HPDE6-E6E7 (cell line): ENCODE measurements around the gene BLOC1S3.

Experiments used
- DNase-seq: peaks from one replicate; pipeline ENCODE4 v3.0.0; 2011; ENCODE audit warnings: missing footprints; ENCODE audit errors: extremely low spot score

The BLOC1S3 gene

DNA sequence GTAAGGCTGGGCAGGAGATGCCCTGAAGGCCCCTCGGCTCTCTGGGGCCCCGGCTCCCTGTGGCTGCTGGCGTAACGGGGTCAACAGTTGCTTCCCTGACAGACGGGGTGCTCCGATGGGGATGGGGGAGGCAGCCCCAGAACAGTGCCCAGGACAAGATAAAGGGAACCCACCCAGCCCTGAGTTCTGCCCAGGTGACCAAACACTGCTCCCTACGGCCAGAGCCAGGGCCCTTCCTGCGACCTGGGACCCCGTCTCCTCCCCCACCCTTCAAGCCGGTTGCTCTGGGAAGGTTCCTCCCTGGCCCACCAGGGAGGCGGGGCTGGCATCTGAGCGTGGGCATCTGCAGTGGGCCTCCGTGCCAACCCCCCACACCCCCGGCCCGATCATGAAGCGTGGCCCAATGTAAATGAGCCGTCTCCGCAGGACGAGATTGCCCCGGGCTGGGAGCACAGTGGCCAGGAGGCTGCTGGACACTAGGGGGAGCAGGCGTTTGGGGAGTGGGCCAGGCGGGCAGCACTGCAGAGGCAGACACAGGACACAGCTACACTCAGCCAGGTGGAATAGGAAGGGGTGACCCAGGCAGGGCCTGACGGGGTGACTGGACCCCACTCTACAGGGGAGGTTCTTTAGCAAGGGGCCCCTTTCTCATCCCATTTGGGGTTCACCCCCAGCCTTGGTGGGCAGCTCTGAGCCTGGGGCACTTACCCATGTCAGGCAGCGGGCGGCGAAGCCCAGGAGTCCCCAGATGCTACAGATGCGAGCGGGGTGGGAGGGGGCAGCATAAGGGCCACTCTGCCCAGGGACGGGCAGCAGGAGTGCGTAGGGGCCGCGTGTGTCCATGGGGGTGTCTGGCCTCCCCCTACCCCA is 16.6 kb upstream of the BLOC1S3 start:
- no peak for DNase-seq

GRCh38 chr19:45162608-45163143 is 15.9 kb upstream of the BLOC1S3 start:
- no peak for DNase-seq

GRCh38 chr19:45163156-45163555 is 15.4 kb upstream of the BLOC1S3 start:
- no peak for DNase-seq

DNA sequence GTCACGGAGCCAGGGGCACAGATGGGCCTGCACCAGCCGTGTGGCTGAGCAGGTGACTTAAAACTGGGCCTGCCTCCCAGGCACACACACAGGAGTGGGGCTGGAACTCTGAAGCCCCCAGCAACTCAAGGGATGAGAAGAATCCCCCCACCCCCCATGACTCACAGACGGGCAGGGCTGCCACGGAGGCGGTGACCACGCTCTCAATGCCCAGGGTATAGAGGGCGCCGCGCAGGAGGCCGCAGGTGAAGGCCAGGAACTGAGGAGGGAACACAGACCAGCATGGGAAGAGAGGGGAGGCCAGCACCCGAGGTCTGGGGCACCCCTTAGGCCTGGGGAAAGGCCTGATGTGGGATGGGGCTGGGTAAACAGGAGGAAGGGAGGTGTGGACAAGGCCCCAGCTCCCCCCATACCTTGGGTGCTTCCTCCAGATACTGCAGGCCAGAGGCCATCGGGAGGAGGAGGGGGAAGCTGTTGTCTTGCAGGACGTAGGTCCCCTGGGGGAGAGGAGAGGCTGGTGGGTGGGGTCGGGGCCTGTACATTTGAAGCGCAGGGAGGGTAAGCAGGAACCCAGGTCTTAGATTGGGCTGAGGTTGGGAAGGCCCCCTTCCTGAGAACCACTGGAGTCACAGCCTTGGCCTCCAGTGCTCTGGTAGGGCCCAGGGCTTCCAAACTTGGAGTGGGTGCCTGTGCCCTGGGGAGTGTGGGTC is 14.7 kb upstream of the BLOC1S3 start:
- no peak for DNase-seq

- no peak for DNase-seq
These were observed 13.8 kb upstream of the BLOC1S3 start for GRCh38 chr19:45164577-45165335.

DNA sequence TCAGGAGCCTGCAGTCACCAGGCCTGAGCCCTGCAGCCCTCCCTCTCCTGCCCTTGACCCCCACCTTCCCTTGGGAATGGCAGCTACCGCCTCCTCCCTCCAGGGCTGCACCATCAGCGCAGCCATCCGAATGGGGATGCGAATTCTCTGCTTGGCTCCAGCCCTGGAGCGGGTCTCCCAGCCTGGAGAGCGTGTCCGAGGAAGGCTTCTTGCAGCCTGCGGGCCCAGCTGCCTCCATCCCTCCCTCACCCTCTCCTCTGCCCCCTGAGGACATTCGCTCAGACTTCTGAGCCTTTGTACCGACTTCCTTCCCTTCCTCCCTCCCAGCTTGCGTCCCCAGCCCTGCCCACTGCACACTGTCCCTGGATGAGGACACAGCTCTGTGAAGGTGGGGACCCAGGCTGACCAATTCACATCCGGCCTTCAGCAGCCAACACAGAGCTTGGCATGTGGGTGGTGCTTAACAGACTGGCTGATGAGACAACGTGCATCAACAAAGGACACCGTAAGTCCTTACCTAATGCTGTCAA is 11.8 kb upstream of the BLOC1S3 start:
- no peak for DNase-seq

DNA sequence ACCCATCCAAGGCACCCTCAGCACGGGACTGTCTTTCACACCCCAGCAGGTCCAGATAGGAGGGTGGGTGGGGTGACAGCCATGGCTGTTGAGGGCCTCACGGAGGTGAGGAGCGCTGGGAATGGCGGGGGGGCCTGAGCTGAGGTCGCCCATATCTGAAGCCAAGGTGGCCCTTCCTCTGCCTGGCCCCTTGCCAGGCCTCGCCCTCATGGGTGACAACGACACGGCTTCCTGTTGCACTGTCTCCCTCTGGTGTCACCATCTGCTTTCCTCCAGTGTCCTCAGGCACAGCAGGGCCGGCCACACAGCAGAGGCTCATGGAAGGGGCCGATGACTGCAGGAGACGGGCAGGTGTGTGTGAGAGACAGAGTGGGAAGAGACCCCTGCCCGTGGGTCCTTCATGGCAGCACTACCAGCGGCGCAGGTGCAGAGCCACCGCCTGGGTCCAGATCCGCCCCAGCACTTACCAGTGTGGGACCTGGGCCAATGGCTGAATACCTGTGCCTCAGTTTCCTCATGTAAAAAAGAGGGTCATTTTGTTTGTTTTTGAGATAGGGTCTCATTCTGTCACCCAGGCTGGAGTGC is 9.7 kb upstream of the BLOC1S3 start:
- no peak for DNase-seq

DNA sequence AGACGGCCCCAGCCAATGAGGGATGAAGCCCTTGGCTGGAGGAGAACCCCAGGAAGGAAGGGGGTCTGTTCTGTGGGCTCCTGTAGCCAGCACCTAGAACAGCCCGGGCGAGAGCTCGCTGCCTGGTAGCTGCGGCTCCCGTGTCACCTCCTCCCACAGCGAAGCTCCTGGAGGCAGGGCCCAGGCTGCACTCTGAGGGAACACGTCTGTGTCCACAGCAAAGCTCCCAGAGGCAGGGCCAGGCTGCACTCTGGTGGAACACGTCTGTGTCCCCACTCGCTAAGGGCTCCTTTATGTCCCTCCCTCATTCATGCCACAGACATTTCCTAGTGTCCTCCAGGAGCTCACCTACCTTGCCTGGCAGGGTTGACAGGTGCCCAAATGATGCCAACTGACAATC is 9.0 kb upstream of the BLOC1S3 start:
- DNase-seq: no peak

DNA sequence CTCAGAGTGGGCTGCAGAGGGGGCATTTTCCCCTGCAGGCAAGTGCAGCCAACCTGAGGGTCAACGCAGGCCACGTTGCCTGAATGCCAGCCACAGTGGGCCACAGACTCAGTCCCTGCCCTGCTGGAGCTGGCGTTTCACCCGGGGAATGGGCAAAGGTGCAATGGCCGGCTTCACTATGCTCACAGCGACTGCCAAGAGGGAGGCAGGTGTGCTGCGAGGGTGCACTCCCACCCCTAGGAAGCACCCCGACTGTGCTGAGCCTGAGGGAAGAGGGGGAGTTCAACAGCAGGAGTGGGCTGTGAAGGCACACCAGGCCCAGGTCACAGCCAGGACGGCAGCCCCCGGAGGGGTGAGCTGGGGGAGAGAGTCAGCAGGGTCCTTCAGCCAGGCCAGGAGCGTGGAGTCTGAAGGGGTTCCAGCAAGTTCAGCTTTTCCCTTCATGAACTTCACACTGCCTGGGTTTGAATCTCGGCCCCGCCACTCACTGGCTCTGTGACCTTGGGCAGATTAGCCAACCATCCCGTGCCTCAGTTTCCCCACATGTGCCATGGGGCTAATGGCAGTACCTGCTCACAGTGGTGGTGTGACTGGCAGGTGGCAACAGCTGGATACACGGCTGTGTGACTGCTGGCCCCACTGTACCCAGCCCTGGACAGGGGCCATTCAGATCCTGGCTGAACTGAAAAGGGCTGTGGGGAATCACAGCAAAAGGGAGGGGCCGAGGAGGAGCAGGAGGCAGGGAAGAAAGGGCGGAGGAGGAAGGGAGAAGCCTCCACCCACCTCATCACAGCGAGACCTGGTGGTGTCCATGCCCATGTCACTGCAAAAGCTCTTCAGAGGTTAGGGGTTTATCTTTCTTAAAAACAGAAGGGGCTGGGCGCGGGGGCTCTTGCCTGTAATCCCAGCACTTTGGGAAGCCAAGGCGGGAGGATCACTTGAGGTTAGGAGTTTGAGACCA is 8.2 kb upstream of the BLOC1S3 start:
- no peak for DNase-seq

DNA sequence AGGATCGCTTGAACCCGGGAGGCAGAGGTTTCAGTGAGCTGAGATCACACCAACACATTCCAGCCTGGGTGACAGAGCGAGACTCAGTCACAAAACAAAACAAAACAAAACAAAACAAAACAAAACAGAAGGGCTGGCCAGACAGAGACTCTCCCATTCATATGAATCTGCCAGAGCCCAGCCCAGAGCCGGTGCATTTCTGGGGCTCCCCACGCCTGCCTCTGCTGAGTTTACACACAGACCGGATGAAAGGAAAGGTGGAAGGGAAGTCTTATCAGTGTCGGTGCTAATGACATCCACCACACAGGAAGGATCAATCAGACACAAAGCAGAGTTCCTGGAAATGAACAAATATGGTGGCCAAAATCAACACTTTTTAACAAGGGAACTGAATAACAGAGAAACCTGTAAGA is 7.4 kb upstream of the BLOC1S3 start:
- no peak for DNase-seq

DNA sequence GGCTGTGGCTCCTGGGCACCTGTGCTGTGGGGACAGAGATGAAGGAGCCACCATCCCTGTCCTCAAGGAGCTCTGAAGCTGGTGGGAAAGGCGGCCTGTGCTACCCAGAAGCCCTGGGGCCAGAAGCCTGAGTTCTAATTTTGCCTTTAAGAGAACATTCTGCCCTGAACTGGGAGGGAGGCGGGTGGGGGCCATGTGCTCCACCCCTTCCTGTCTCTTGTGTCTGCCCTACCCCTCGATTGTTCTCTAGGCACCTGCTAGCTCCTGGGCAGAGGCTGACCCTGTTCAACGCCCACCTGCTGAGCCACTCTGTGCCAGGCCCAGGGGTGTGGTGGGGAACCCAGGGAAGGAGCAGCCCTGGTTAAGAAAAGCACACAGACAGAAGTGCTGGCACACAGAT is 6.4 kb upstream of the BLOC1S3 start:
- no peak for DNase-seq

DNA sequence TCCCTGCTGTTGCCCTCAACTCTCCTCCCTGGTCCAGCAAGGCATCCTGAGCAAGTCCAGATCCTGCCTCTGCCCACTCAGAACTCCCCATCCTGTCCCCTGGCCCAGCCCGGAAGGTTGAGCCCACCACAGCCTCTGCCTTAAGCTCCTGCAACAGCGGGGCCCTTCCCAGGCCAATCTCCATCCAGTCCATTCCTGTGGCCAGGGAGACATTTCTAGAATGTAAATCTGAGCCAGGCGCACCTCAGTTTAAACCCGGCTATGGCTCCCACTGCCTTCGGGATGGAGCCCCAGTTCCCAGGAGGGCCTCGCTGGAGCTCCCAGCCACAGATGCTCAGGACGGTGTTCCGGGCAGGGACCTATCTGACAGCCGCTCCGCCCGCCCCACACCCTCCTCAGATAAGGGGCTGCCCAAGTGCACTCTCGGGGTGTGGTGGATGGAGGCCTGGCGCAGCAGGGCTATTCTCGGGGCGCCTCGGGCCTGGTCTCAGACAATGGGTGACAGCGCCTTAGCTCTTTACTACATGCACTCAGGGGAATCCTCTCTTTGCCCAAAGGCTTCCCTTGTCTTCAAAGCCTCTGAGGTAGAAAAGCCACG is 5.9 kb upstream of the BLOC1S3 start:
- DNase-seq: no peak

GRCh38 chr19:45173816-45174215 is 4.8 kb upstream of the BLOC1S3 start:
- DNase-seq: no peak

DNA sequence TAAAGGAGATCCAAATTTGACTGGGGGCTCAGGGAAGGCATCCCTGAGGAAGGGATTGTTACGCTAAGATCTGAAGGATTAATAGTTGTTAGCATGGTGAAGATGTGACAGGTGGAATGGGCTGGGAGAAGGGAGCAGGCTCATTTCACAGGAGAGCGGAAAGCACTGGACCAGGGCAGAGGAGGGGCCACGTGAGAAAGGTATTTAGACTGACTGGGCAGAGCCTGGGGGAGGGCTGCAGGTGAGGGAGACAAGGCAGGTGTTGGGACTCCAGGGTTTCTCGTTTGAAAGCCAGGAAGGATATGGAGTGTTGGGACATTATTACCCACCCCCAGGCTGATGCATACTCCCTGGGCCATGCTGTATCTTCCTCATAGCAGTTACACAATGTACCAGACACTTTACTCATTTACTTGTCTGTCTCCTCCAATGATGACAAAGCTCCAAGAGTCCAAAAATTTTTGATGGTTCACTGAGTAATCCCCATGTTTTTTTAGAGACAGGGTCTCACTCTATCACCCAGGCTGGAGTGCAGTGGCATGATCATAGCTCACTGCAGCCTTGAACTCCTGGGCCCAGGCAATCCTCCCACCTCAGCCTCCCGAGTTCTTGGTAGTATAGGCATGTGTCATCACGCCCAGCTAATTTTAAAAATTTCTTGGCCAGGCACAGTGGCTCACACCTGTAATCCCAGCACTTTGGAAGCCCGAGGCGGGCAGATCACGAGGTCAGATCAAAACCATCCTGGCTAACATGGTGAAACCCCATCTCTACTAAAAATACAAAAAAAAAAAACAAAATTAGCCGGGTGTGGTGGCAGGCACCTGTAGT is 2.9 kb upstream of the BLOC1S3 start:
- no peak for DNase-seq

DNA sequence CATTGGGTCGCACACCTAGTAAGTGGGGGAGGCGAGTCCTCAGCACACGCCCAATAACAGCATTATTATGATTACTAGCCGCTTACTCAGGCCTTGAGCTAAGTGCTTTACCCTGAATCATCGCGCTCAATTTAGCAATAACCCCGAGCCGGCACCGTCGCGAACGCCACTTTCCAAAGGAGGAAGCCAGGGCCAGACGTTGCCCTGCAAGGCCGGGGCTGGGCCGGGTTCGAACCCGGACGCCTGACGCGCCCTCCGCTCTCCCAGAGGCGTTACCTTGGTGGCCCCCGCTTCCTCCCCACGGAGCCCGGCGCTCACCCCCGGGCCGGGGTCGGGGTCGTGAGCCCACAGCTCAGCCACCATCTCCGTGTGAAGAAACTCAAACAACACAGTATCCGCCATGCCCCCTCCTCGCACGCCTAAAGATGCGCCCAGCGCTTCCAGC is 745 bp upstream of the BLOC1S3 start, which contains the start of gene TRAPPC6A:
Gene TRAPPC6A (minus strand): TSS at position 421 of the 445 bp plus-strand sequence. CDS start 19 bp downstream, at position 402.
- no peak for DNase-seq

GRCh38 chr19:45179072-45179891 is 698 bp downstream of the BLOC1S3 start:
- no peak for DNase-seq

DNA sequence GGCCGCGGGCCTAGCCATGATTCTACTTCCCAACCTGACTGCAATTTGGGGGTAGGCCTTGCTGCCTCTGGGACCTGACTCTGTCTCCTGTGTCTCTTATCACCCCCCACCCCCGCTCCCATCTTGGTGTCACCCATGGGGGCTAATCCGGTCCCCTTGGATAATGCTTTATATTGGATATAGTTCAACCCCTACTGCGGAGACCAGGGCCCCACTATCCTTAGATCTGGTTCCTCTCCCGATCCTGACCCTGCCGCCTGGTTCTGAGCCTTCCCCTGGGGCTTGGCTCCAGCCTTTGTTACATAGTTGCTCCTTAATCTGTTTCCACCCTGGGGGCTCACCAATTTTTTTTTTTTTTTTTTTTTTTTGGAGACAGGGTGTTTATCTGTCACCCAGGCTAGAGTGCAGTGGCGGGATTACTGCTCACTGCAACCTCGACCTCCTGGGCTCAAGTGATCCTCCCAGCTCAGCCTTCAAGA is 1.3 kb downstream of the BLOC1S3 start:
- DNase-seq: no peak

GRCh38 chr19:45180936-45181335 is 2.4 kb downstream of the BLOC1S3 start:
- no peak for DNase-seq
